Stimulated activated CD4-positive, alpha-beta T cell treated with anti-CD3 and anti-CD28 coated beads, TNF-alpha, amount 100 ng/mL, for 4 hours (primary cell): Measurements from ENCODE around the gene YPEL4.

Experiments
- DNase-seq, 3 experiments: peaks; one replicate each; pipeline ENCODE4 v3.0.0-alpha.2; 2020; ENCODE audit warnings: low read depth in 3 of 3

Gene YPEL4

DNA sequence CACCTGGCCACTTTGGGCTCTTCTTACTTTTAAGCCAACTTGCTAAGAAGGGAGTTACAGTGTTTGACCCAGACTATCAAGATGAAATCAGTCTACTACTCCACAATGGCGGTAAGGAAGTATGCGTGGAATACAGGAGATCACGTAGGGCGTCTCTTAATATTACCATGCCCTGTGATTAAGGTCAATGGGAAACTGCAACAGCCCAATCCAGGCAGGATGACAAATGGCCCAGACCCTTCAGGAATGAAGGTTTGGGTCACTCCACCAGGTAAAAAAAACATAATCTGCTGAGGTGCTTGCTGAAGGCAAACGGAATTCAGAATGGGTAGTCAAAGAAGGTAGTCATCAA is 1.0 kb upstream of the YPEL4 start:
- DNase-seq, result no peak

DNA sequence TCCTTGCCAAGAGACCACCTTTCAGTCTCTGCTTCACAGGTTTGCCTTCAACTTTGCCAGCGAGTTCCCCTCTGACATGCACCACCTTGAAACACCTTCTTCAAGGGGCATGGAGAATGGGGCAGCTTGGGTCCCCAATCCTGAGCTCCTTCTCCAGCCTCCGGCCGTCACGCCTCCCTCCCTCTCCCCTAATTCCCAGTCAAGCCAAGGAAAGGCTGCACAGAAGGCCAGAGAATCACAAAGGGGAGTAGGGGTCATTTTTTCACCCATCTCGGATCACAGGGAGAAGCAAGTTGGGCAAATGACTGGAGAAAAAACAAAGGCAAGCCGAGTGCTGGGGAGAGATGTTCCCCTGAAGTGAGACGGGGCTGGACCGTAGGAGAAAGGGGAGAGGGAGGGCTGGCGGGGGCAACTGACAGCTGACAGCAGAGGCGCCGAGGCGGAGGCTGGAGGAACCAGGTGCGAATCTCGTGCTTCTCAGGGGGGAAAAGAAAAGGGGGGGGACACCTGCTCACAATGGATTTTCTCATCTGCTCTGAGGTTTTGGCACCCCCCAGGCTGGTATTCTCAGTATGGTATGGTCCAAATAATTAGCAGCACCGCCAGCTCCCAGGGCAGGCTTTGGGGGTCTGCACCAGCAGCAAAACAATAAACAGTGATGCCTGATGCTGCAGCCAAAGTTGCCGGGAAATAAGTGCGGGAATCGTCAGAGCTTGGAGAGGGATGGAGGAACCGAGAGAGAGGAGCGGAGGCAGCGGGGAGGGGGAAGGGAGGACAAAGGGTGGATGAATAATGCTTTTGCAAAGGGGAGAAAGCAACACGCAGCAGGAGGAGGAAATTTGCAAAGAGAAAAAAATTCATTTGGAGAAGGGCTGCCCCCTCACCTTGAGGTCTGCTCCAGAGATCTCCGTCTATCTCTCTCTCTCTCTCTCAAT is 644 bp downstream of the YPEL4 start:
- no peak for DNase-seq

DNA sequence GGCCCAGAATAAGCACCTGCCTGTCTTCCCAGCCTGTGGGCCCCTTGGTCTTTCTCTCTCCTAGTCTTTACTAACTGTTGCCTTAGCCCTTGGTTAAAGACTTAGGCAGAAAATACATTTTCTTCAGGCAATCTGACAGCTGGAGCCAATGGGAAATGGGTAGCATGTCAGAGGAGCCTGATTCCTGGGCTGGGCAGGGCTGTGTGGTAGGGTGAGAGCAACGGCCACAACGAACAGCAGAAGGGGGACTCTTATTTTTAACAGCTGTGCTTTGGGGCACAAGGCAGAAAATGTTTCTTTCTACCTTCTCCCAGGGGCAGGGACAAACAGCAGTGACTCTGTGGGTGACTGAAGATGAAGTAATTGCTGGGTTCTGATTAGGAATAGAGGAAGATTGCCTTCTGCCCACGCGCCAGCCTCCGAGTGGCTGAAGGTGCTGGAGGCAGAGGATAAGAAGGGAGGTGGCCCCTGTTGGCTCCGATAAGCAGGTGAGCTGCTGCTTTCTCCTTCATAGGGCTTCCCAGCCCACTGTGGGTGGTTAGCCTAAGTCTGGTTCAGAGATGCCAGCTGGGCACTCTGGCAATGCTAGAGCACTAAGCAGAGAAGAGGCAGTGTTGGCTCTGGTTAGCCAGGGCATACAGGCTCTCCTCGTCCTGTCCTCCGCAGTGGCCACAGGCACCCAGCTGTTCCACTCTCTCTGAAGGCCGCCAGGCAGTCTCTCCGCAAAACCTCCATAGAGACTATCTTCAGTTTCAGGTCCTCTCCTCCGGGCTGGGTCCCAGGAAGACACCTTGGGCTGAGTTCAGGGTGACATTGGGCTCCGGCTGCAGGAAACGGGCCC is 1.5 kb downstream of the YPEL4 start:
- DNase-seq, result no peak

DNA sequence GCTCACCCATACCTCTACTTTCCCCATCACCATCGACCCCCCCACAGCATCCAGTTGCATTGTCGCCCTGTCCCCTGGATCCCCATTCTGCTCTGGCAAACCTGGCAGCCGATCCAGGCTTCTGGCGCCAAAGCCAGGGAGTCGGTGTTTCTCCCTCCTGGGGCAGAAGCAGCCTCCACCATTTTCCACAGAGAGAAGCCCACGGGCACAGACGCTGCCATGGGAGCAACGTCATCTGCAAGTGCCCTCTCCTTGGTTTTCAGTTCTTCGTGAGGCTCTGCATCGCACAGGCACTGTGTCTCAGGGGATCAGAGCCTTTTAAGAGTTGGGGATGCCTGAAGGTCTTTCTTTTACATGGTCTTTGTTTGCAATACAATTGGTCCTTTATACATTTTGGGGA is 2.3 kb downstream of the YPEL4 start:
- DNase-seq, result no peak

DNA sequence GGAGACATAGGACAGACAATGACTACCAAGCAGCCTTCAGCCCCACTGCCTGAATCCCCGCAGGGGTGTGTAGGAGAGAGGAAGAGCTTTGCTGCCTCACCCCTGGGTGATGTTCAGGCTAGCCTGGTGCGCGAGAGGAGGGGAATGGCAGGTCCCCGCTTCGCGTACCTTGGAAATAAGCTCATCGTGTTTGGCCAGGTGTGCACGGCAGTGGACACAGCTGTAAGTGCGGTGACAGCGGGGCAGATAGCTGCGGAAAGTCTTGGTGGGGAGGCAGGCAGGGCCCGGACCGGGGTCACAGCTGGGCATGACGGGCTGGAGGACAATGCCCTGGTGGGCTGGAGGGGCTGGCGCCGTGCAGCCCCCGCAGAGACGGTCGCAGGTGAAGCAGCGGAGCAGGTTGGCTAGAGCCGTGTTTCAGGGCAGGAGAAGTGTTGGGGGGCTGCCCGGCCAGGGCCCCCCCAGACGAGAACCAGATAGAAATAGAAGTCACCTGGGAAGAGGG is 2.9 kb downstream of the YPEL4 start:
- DNase-seq, result no peak

DNA sequence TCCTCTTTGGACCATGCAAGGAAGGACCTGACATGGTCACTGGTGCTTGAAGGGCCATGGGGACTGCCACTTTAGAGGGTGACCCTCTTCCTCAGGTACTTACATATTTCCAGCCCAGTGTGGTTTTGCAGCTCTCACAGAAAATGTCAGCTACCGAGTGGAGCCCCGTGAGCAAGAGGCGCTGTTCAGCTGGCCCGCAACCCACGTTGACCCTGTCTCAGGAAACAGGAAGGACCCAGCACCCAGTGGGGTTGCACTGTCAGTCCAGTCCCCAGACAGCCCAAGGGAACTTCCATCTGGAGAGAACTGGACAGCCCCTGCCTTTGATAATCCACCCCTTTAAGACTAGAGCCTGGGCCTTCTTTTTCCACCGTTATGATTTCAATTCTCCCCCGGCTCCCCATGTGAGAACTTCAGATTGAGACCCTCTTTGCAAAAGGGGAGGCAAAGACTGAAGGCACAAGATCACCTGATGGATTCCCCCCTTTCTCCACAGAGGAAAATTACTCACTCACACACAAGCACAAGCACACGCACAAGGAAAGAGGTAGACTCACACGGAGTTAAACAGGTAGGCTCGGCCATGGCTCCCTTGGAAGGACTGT is 3.4 kb downstream of the YPEL4 start:
- no peak for DNase-seq

DNA sequence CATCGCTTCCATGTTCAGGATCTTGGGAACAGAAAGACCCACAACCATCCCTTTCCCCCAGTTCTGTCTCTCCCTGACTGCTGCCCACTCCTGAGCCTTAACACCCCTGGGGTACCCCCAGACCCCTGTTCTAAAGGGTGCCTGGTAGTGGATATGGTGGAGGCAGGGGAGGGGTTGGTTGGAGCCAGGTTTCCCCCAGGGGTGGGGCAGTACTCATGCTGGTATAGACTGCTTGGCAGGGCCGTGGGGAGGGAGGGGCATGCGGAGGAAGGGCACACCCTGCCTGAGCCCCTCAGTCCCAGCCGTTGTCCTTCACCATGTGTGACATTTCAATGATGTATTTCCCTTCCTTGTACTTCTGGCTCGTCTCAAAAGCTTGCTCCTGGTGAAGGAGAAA is 4.0 kb downstream of the YPEL4 start:
- DNase-seq, result no peak

DNA sequence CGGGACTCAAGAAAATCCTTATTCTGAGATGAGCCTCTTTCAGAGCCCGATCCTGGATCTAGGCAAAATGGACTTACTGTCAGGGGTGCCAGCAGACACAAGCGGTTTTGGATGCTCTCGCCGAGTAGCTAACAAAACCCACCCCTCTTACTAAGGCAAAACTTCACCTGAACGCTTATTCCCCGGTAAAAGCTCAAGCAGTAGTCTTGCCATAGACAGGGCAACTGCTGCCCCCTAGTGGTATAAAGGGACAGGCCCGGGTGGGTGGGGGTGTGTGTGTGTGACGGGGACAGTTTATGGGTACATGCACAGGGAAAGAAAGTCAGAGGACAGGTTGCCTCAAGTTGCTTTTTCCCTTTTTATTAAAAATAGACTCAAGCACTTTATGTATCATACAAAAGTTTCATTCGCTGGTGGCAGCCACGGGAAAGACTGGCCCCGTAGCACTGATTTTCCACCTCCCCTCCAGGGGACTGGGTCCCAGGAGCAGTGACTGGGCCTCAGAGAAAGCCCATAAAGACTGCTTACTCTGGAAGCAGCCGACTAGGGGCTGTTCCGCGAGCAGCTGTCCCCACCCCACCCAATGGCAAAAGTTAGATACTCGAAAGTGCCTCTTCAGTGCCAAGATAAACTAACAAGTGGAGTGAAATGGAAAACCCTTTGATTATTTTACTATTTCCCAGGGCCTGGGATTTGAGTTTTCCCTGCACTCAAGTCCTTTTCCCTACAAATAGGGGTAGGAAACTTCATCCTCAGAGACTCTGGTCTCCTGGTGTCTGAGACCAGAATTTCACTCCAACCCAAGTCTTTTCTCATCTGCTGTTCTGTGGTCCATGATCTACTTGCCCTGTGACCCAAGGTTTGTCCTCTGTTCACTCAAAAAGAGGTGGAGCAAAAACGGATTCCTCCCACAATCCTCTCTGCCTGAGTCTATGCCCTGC is 4.7 kb downstream of the YPEL4 start:
- DNase-seq, result peak; percentile 64 to 85 (median 77)

DNA sequence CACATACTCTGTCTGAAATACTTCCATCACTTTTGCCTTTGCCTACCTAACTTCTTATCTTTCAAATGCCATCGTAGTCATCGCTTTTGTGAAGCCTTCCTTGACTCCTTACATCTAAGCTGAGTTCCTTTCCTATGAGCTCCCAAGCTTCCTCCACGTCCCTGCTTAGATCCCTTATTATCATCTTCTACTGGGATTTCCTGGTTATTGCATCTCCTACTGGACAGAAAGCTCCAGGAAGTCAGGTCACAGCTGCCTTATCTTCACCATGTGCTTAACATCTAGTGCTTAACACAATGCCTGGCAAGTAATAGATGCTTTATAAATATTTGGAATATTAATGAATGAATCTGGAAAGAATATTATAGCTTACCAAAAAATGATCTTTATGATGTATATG is 5.9 kb downstream of the YPEL4 start:
- DNase-seq, result no peak

DNA sequence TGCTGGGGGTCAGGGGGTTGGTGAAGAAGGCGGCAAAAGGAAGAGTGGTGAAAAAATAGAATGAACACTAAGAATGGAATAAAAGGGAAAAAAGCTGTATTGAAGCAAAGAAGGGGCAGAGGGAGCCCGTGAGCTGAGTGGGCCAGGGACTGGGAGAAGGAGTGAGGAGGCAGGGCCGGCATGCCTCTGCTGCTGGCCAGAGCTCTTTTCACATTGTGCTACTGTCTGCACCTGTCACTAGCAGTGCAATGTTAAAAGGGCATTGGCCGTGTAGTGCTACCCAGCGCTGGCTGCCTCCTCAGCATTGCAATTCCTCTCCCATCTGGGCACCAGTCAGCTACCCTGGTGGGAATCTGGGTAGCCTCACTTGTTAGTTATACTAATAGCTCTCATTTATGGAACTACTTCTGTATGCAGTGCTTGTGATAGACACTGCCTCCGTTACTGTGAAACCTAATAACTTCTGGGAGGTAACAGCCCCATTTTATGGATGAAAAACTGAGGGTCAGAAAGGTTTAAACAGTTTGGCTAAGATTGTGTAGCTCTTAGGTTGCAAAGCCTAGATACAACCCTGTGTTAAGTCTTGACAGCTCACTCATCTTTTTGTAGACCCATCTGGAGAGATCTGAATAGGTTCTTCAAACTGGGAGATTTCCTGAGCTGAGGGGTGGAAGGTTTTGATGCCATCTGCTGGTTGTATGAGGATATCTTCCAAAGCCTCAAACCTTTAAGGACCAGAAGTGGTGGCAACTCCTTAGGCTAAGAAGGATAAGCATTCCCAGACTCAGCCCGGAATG is 8.5 kb downstream of the YPEL4 start:
- no peak for DNase-seq

DNA sequence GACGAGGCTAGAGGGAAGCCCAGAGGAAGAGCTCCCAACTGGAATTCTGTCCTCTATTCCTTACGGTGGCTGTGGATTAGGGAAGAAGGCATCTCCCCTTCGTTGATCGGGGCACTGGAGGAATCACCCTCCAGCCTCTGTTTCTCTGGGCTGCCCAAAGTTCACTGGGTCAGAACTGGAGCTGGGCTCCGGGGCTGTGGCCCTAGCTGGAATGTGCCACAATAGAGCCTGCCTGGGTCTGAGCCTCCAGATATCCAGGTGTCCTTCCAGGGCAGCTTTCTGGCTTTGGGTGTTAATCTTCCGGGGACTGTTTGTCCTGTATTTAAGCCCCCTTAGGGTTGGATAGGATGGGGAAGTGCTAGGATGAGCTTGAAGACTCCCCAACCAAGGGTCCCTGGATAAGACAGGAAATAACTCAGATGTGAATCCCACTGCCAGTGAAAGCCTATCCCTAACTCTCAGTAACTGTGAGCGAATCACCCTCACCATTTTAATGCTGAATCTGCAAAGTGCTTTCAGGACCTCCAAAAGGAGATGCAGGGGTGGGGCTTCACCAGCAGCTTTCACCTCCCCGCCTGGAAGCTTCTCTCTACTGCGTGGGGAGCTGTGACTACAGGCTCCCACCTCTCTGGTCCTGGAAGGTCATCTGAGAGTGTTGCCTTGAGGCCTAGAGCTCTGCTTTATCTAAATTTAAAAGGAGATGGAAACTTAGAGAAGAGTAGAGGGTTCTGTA is 9.5 kb downstream of the YPEL4 start:
- no peak for DNase-seq

DNA sequence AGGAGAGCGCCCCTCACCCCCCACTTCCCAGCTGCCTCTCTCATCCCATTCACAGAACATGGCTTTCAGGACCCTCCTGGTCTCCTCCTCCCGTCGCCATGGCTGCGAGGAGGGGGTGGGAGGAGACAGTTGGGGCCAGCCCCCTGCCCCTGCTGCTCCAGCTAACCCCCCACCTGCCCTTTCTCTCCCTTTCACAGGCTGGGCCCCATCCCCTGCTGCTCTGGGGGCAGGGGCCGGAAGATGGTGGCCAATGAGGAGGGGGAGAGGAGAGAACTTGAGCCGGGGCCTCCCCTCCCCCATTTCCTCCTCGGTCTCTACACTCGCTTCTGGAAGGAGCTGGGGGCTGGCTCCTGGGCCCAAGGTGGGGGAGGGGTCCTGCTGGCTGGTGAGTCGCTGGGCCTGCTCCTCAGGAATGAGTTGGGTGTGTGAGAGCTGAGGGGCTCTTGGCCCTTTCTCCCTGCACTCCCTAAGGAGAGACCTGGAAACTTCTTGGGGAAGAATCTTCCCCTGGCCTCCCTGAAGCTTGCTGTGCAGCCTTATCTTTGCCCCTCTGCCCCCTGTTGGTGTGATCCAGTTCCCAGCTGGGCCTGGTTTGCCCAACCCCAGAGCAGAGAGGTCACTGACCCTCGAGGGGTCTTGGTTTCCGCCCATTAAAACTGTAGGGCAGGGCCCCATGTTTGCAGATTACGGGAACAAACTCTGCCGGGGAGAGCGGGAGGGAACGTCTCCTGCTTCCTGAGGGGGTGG is 10.2 kb downstream of the YPEL4 start:
- no peak for DNase-seq

DNA sequence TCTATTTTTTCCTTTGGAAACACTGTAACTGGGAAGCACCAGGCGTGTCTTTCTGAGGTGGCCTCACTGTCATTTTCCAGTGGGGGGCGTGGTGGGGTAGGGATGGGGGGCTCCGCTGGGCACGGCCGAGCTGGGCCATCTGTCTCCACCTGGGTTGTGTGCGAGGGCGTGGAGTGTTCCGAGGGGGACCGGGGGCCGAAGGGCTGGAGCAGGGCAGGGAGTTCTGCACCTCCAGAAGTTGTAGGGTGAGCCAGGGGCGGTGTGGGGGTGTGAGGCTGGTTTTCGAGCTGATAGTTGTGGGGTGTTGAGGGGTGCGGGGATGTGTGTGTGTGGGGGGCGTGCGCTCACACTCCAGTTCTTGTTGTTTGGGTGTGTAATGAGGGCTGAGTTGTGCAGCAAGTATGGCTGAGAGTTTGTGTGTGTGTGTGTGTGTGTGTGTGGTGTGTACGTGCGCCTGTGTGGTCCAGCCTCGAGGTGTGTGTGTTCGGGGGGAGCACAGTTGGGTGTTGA is 10.8 kb downstream of the YPEL4 start:
- DNase-seq, result no peak

DNA sequence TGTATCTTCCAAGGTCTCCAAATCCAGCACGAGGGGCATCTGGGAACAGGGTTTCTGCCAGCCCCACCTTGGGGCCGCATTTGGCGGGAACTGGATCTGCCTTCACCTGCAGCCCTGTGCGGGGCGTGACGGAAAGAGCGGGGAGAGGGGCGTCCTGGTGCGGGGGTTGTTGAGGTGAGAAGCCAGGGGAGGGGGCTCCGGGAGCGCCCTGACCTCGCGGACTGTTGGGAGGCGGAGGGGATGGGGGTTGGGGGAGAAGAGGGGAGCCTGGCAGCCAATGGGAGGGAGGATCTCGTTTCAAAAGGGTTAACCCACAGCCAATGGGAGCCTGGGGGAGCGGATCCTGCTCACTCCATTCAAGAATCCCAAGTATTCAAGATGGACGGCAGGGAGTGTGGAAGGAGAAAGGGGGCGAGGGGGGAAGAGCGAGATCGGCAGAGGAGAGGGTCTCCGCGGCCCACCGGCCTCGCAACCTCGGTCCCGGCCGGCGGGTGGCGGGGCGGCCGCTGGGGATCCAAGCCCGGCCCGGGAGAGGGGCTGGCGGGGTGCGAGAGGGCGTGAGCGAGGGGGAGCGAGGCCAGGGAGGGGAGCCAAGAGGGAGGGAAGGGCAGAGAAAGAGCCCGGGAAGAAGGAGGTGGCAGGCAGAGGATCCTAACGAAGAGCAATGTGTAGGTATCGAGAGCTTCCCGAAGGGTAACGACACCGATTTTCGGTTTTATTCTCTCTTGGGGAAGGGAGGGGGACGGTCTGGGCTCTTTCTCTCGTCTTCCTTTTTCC is 11.5 kb downstream of the YPEL4 start:
- DNase-seq, result no peak

DNA sequence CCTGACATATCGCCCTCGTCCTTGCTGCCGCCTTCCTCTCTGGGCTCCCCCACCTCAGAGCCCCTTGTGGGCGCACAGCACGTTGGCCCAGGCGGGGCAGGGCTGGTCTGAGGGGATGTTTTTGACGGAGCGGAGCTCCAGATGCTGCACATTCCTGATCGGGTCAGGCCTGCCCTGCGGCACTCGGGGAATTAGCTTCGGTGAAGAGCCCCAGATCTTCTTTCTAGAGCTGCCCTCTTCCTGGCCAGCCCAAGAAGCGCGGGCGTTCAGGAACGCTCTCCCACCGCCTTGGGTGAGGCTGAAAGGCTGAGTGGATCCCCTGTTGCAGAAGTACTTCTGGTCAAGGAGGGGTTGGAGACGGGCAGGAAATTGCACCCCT is 12.1 kb downstream of the YPEL4 start:
- DNase-seq, result no peak

DNA sequence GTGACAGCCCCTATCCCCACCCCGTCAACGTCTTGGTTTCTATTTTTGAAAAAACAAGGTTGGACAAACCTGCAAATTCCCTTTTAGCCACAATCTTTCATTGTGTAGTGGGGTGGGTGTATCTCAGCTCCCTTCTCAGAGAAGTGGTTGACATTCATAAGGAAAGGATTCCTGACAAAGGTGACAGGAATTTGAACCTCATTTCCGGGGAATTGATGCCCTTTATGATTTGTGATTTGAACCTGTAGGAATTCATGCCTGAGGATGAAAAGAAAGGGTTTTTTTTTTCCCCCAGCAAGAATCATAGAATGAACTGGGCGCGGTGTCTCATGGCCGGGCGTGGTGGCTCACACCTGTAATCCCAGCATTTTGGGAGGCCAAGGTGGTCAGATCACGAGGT is 14.5 kb downstream of the YPEL4 start:
- no peak for DNase-seq

DNA sequence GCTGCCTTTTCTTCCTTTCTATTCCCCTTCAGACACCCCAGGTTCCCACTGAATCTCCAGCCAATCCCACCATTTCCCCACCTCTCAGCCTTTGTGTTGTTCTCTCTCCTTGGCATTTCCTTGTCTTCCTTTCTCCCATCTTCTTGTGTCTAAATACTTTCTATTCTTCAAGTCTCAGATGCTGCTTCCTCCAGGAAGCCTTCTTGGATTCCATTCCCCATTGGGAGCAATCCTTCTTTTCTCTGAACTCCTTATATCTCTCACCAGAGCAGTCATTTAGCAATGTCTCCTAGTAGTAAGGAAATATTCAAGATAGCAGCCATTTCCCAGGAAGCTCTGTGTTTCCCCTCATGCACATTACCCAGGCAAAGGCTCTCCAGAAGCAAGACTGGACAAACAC is 15.4 kb downstream of the YPEL4 start:
- no peak for DNase-seq
